Activated CD8-positive, alpha-beta T cell treated with anti-CD3 and anti-CD28 coated beads, Interleukin-2, amount 10 ng/mL, durations not matched to agents 7 days and 5 days (primary cell): ENCODE results near the gene ERN2. TPM values are rescaled to one million over a fixed set of nuclear protein-coding genes. Genes with fewer than 3 reads are reported as not detected.

Experiments used
- ATAC-seq: fragments of 150-1000 bp; cut with Tn5 transposase; one replicate; pipeline ENCODE4 v1.10.0; 2021; ENCODE audit warnings: moderate library complexity
- CTCF ChIA-PET: fragments of 350-600 bp; sonication (Branson Sonifier 250); formaldehyde crosslinking; loops from one replicate; lab custom pipeline; 2021; ENCODE audit warnings: antibody characterized with exemption; lab: Charles Lee
- POLR2A ChIA-PET: fragments of 350-600 bp; sonication (Branson Sonifier 250); formaldehyde crosslinking; loops from one replicate; lab custom pipeline; 2021; ENCODE audit warnings: antibody characterized with exemption; lab: Charles Lee
- DNase-seq: peaks from one replicate; pipeline ENCODE4 v3.0.0-alpha.2; 2020
- H3K27ac Mint-ChIP-seq: one replicate; pipeline ENCODE4 v1.8.0; 2021; ENCODE audit warnings: mild to moderate bottlenecking, mixed read lengths
- H3K27me3 Mint-ChIP-seq: one replicate; pipeline ENCODE4 v1.8.0; 2021; ENCODE audit warnings: low read depth, mixed read lengths
- H3K36me3 Mint-ChIP-seq: one replicate; pipeline ENCODE4 v1.8.0; 2021; ENCODE audit warnings: low read depth, mixed read lengths
- H3K4me1 Mint-ChIP-seq: one replicate; pipeline ENCODE4 v1.8.0; 2021; ENCODE audit warnings: low read depth, mixed read lengths
- H3K4me3 Mint-ChIP-seq: one replicate; pipeline ENCODE4 v1.8.0; 2021; ENCODE audit warnings: mild to moderate bottlenecking, mixed read lengths
- H3K9me3 Mint-ChIP-seq: one replicate; pipeline ENCODE4 v1.8.0; 2022; ENCODE audit warnings: mixed read lengths; ENCODE audit not compliant: insufficient read depth
- total RNA-seq, 2 experiments: library from RNA; stranded (reverse); gene quantifications; one replicate each; pipeline ENCODE4 v1.2.3, GENCODE V29; 2021

The ERN2 gene
- total RNA-seq, 2 experiments from 2014 or later: not detected

DNA sequence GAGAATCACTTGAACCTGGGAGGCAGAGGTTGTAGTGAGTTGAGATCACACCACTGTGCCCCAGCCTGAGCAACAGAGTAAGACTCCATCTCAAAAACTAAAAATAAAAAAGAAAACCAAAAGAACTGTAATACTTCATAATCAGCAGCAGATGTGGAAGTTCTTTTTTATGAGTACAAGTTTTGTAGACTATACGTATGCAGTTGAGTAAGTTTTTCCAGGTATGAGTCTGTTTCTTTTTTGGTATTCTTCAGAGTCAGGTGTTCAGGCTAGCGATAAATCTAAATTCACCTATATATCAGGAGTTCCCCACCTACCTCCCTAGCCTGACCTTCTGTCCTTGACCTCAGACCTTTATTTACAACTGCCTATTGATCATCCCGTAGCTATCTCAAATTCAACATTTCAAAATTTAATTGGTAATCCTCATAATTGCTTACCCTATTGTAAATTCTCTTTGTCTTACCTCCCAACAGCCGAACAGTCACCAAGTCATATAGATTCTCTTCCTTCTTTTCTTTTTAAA lies 61.0 kb downstream of the ERN2 start:
- Mint-ChIP-seq H3K36me3 (peaks cover 41% of the 10 kb centered on the region), H3K4me1 (peaks cover 12% of the 10 kb centered on the region), H3K9me3 (no peaks in the 10 kb centered on the region), H3K4me3 (no peak overlapping the region), H3K27me3 (no peaks in the 10 kb centered on the region), H3K27ac (no peak overlapping the region)
- ChIA-PET CTCF (no interaction called here), POLR2A (no interaction called here)
- no peak for ATAC-seq
- DNase-seq: no peak

DNA sequence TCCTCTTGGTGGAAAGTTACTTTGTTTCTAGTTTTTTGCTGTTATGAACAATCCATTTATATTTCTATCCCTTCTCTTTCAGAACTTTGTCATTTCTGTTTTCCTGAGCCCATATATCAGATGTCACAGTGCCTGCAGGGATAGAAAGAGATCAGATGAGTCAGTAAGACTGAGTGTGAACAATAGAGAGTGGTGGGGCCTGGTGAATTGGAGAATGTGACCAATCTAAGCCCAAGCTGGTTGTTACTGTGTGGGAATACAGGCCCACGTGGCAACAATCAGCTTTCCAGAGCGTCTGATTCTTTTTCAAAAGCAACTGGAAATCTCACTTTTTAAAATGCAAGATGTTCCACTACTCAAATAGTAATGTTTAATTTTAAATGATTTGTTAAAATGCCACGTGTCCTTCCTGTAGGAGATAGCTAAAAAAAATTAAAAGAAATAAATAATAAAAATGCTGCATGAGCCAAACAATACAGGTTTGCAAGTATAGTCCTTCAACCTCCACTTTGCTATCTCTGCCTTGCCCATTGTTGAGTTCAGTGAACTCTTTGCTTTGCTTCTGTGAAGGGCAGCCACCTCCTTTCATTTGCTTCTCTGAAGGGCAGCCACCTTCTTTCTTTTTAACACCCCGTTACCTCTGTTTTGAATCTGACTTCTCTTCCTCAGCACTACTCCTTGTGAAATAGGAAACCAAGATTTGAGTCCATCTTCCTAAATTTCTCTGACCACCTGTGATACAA lies 62.2 kb downstream of the ERN2 start:
- POLR2A ChIA-PET: no interaction called here
- Mint-ChIP-seq H3K27me3 (no peaks in the 10 kb centered on the region), H3K4me3 (no peak overlapping the region), H3K4me1 (peaks cover 21% of the 10 kb centered on the region), H3K9me3 (no peaks in the 10 kb centered on the region), H3K27ac (no peak overlapping the region), H3K36me3 (peaks cover 50% of the 10 kb centered on the region)
- CTCF ChIA-PET: no interaction called here
- DNase-seq (no peak), ATAC-seq (no peak)

DNA sequence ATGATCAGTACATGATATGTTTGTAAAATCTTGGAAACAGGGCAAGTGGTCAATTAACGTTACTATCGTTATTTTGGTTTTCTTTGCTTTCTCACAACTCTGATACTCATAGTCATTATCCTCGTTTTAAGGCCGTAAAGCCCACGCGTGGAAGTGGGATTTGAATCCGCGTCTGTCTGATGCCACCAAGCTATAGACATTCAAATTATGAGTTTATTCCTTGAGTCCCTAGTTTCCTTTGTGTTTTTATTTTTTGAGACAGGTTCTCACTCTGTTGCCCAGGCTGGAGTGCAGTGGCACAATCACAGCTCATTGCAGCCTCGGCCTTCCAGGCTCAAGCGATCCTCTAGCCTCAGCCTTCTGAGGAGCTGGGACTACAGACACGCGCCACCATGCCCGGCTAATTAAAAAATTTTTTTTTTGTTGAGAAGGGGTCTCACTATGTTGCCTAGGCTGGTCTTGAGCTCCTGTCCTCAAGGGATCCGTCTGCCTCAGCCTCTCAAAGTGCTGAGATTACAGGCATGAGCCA lies 70.7 kb downstream of the ERN2 start:
- H3K4me1 Mint-ChIP-seq: peaks cover 42% of the 10 kb centered on the region
- H3K27me3 Mint-ChIP-seq: no peaks in the 10 kb centered on the region
- peak overlapping the region; percentile 98 for H3K27ac Mint-ChIP-seq
- no peak for ATAC-seq
- ChIA-PET CTCF (interaction anchor here (1.2 to 3.0 kb wide), 3 partner anchors 43 to 207 kb away, joined by 3 to 10 read pairs (median 6); no protein-coding TSS in a partner anchor), POLR2A (interaction anchor here (0.5 to 2.0 kb wide), 3 partner anchors 45 to 758 kb away, joined by 3 to 4 read pairs (median 3); no protein-coding TSS in a partner anchor)
- peak overlapping the region; percentile 99 for H3K4me3 Mint-ChIP-seq
- peaks cover 44% of the 10 kb centered on the region for H3K36me3 Mint-ChIP-seq
- DNase-seq: no peak
- H3K9me3 Mint-ChIP-seq: no peaks in the 10 kb centered on the region

DNA sequence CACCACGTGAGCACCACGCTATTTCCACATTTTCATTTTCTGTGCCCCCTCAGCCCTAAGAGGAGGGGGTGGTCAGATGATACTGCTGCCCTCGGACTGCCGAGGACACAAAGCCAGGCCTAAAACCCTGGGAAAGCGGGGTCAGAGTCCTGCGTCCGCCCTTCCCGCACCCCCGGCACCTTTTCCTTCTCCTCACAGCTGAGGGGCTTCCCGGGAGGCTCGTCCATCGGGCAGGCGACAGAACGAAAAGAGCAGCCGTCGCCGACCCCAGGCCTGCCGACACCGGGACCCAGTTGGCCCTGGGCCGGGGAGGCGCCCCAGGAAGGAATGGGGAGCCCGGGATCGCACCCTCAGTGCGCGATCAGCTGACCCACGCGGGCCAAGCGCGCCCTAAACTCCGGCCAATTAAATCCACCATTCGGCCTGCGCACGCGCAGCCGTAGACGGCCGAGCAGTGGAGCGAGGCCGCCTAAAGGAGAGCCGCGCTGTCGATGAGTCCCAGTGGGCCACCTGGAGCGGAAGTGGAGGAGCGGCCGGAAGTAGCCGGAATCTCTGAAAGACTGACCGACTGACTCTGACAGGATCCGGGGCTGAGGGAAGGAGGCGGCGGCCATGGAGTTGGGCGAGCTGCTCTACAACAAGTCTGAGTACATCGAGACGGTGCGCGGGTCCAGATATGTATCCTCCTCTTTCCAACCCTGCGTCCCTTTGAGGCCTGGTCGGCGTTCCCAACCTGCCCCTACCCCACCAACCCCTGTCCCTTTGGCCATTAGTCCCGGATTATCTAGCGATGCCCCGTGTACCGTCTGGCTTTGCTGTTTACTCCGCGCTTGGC lies 71.9 kb downstream of the ERN2 start, which contains the start of the genes DCTN5 and PALB2:
Gene DCTN5 (plus strand): TSS at position 536 of the 835 bp plus-strand sequence. CDS start 77 bp downstream, at position 613.
Gene PALB2 (minus strand): TSS at position 380 of the 835 bp plus-strand sequence. CDS start 153 bp downstream, at position 227.
- peak; percentile 97 for ATAC-seq
- peak; percentile 92 for DNase-seq
- CTCF ChIA-PET: interaction anchor here (1.2 to 3.0 kb wide), 3 partner anchors 39 to 44 kb away, joined by 3 to 10 read pairs (median 4); no protein-coding TSS in a partner anchor
- POLR2A ChIA-PET: interaction anchor here (0.6 to 2.0 kb wide), 4 partner anchors 39 to 135 kb away, joined by 3 to 4 read pairs (median 3); no protein-coding TSS in a partner anchor
- Mint-ChIP-seq H3K9me3 (no peaks in the 10 kb centered on the region), H3K4me1 (peaks cover 36% of the 10 kb centered on the region), H3K27ac (peak within 1 kb of the TSS; percentile 98), H3K36me3 (peaks cover 37% of the 10 kb centered on the region), H3K27me3 (no peaks in the 10 kb centered on the region), H3K4me3 (peak within 1 kb of the TSS; percentile 99)

DNA sequence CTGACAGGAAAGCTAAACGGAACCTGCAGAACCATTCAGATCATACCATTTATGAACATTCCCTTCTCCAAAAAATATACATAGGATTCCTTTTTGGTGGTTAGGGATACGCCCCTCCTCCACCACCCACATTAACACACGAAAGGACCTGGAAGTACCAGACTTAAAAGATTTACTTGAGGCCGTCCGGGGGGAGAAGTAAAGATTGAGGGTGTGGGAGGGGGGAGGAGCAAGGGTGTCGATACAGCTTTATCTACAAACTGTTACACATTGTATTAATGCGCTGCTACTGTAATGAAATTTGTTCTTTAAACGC lies 72.4 kb downstream of the ERN2 start:
- POLR2A ChIA-PET: interaction anchor here (0.7 to 2.0 kb wide), 3 partner anchors 44 to 134 kb away, joined by 3 to 4 read pairs (median 3); no protein-coding TSS in a partner anchor
- no peaks in the 10 kb centered on the region for H3K27me3 Mint-ChIP-seq
- peak overlapping the region; percentile 98 for H3K27ac Mint-ChIP-seq
- H3K4me1 Mint-ChIP-seq: peaks cover 30% of the 10 kb centered on the region
- no peaks in the 10 kb centered on the region for H3K9me3 Mint-ChIP-seq
- H3K36me3 Mint-ChIP-seq: peaks cover 36% of the 10 kb centered on the region
- ATAC-seq: no peak
- CTCF ChIA-PET: interaction anchor here (1.2 to 3.0 kb wide), 2 partner anchors 39 to 44 kb away, joined by 4 to 10 read pairs; no protein-coding TSS in a partner anchor
- peak; percentile 30 for DNase-seq
- H3K4me3 Mint-ChIP-seq: peak overlapping the region; percentile 99

Other genes starting within 250 kb of the ERN2 start
- 100 to 1,000 TPM; 111 to 118 TPM for gene GGA2, start 202.7 kb downstream of the ERN2 start, total RNA-seq
- 10 to 100 TPM; 16.3 to 16.4 TPM for gene EARS2, start 155.9 kb downstream of the ERN2 start, total RNA-seq
- gene UBFD1, start 155.5 kb downstream of the ERN2 start, total RNA-seq: 10 to 100 TPM; 40.2 to 46.3 TPM
- gene NDUFAB1, start 116.9 kb downstream of the ERN2 start, total RNA-seq: 100 to 1,000 TPM; 100 to 105 TPM
- gene PALB2, start 71.9 kb downstream of the ERN2 start, total RNA-seq: 10 to 100 TPM; 22.7 to 26.1 TPM
- gene DCTN5, start 71.8 kb downstream of the ERN2 start, total RNA-seq: 10 to 100 TPM; 71.9 to 72.6 TPM
- 100 to 1,000 TPM; 138 to 139 TPM for gene PLK1, start 34.3 kb downstream of the ERN2 start, total RNA-seq
- not detected for gene CHP2, start 41.8 kb upstream of the ERN2 start, total RNA-seq
- 100 to 1,000 TPM; 101 to 105 TPM for gene PRKCB, start 122.8 kb upstream of the ERN2 start, total RNA-seq